Endothelial cell of umbilical vein (primary cell): ENCODE results near the gene JARID2. TPM values are rescaled to one million over a fixed set of nuclear protein-coding genes. Genes with fewer than 3 reads are reported as not detected.

ENCODE experiments used
- BruUV-seq: library from RNA; stranded (reverse); fragments of 400-500 nt; replicated peaks from 2 replicates; lab custom pipeline; 2021; lab: Mats Ljungman, UMichigan
- CTCF ChIA-PET: fragments of 300-600, 350-600 bp; sonication (Branson Sonifier 250); formaldehyde crosslinking; loops from one replicate; lab custom pipeline; 2021; ENCODE audit warnings: antibody characterized with exemption, inconsistent platforms; lab: Charles Lee
- POLR2A ChIA-PET: fragments of 300-600, 350-600 bp; sonication (Branson Sonifier 250); formaldehyde crosslinking; loops from one replicate; lab custom pipeline; 2021; ENCODE audit warnings: antibody characterized with exemption, inconsistent platforms; lab: Charles Lee
- DNase-seq: peaks from one replicate; pipeline ENCODE4 v3.0.0-alpha.2; 2011; ENCODE audit warnings: low read depth, low spot score
- FAIRE-seq: peaks from 2 replicates; lab custom pipeline; 2011; peaks lifted over from hg19 to GRCh38; lab: Jason Lieb, UNC
- H2AFZ ChIP-seq: 2 replicates; pipeline ENCODE4 v1.6.0; 2012; ENCODE audit warnings: low read depth, low read length, control low read depth, inconsistent platforms
- H3K27ac ChIP-seq: 2 replicates; pipeline ENCODE4 v1.5.1; 2011; ENCODE audit warnings: low read depth, mild to moderate bottlenecking, control low read depth, low read length, moderate library complexity; ENCODE audit not compliant: insufficient read depth
- H3K27me3 ChIP-seq, 2 experiments: 2 replicates each; pipeline versions ENCODE4 v1.6.0 to v1.6.1; 2011; ENCODE audit warnings: low read length in 2 of 2, mixed read lengths in 1 of 2; ENCODE audit not compliant: control insufficient read depth in 2 of 2, insufficient read depth in 2 of 2
- H3K36me3 ChIP-seq, 2 experiments: 2 replicates in 1 of 2; 3 replicates in 1 of 2; pipeline ENCODE4 v1.5.1; 2011; ENCODE audit warnings: low read length in 2 of 2, mild to moderate bottlenecking in 1 of 2, moderate library complexity in 1 of 2; ENCODE audit not compliant: control insufficient read depth in 2 of 2, insufficient read depth in 2 of 2; ENCODE audit errors: extremely low read depth in 1 of 2
- H3K4me1 ChIP-seq: 3 replicates; pipeline ENCODE4 v1.5.1; 2011; ENCODE audit warnings: mild to moderate bottlenecking, low read length; ENCODE audit not compliant: control insufficient read depth, insufficient read depth; ENCODE audit errors: extremely low read depth
- H3K4me2 ChIP-seq: 2 replicates; pipeline ENCODE4 v1.6.1; 2011; ENCODE audit warnings: low read length, control low read depth, mixed read lengths; ENCODE audit not compliant: insufficient read depth
- H3K4me3 ChIP-seq, 3 experiments: fragments of 200-600 bp in 1 of 3; sonication (generic), shearing (Covaris generic) in 1 of 3; replicated peaks in 1 of 3; 2 replicates each; pipeline ENCODE4 v1.5.1; 2011 to 2016; ENCODE audit warnings: control low read depth in 3 of 3, low read length in 3 of 3, mild to moderate bottlenecking in 2 of 3, inconsistent platforms in 1 of 3, low read depth in 1 of 3, moderate library complexity in 1 of 3; ENCODE audit not compliant: insufficient read depth in 1 of 3
- H3K79me2 ChIP-seq: 2 replicates; pipeline ENCODE4 v1.6.0; 2012; ENCODE audit warnings: low read length, inconsistent platforms; ENCODE audit not compliant: control insufficient read depth, insufficient read depth
- H3K9ac ChIP-seq: replicated peaks from 2 replicates; pipeline ENCODE3; 2011; ENCODE audit warnings: low read length, control low read depth; ENCODE audit not compliant: insufficient read depth; ENCODE audit errors: extremely low read depth
- H3K9me1 ChIP-seq: replicated peaks from 3 replicates; pipeline ENCODE4 v1.6.0; 2011; ENCODE audit warnings: mild to moderate bottlenecking, low read length; ENCODE audit not compliant: control insufficient read depth, insufficient read depth; ENCODE audit errors: extremely low read depth
- H3K9me3 ChIP-seq: replicated peaks from 2 replicates; pipeline ENCODE4 v1.5.1; 2012; ENCODE audit warnings: low read length, inconsistent platforms; ENCODE audit not compliant: control insufficient read depth, insufficient read depth
- H4K20me1 ChIP-seq: replicated peaks from 2 replicates; pipeline ENCODE3; 2011; ENCODE audit warnings: mild to moderate bottlenecking, low read length; ENCODE audit not compliant: control insufficient read depth, insufficient read depth; ENCODE audit errors: extremely low read depth
- CTCF ChIP-seq, 2 donors: IDR thresholded peaks; 1 replicate in 1 of 2; 2 replicates in 1 of 2; pipeline ENCODE4 v1.5.1; 2011; ENCODE audit warnings: low read length in 2 of 2, mild to moderate bottlenecking in 2 of 2, moderate library complexity in 2 of 2, control low read depth in 1 of 2, inconsistent platforms in 1 of 2, low read depth in 1 of 2; ENCODE audit not compliant: insufficient read depth in 1 of 2; ENCODE audit errors: extremely low read depth in 1 of 2
- EZH2 ChIP-seq: IDR thresholded peaks from 2 replicates; pipeline ENCODE4 v1.6.1; 2012; ENCODE audit warnings: borderline replicate concordance, low read depth, mild to moderate bottlenecking, moderate library complexity, low read length, inconsistent platforms; ENCODE audit not compliant: severe bottlenecking
- FOS ChIP-seq: IDR thresholded peaks from 2 replicates; pipeline ENCODE4 v1.6.1; 2011; ENCODE audit warnings: mild to moderate bottlenecking, low read length, moderate library complexity, borderline replicate concordance; ENCODE audit not compliant: insufficient read depth
- GATA2 ChIP-seq: IDR thresholded peaks from 2 replicates; pipeline ENCODE4 v1.7.0; 2011; ENCODE audit warnings: low read depth, mild to moderate bottlenecking, moderate library complexity, mixed read lengths, low read length; ENCODE audit not compliant: insufficient read length, insufficient read depth
- JUN ChIP-seq: IDR thresholded peaks from 2 replicates; pipeline ENCODE4 v1.6.1; 2011; ENCODE audit warnings: borderline replicate concordance, low read depth; ENCODE audit not compliant: insufficient read length, insufficient read depth
- MAX ChIP-seq: IDR thresholded peaks from 2 replicates; pipeline ENCODE4 v1.6.1; 2011; ENCODE audit not compliant: insufficient read depth, insufficient read length
- MYC ChIP-seq: IDR thresholded peaks from one replicate; pipeline ENCODE4 v1.6.1; 2011; ENCODE audit warnings: mild to moderate bottlenecking, low read depth, low read length
- POLR2A ChIP-seq: IDR thresholded peaks from 2 replicates; pipeline ENCODE4 v1.6.1; 2012; ENCODE audit warnings: low read depth, mild to moderate bottlenecking, control low read depth, low read length
- POLR2AphosphoS5 ChIP-seq: IDR thresholded peaks from 2 replicates; pipeline ENCODE4 v1.6.1; 2012; ENCODE audit warnings: low read depth, mild to moderate bottlenecking, control low read depth, low read length, moderate library complexity; ENCODE audit not compliant: insufficient read depth
- dilution Hi-C: fragments of 300-500 bp; cut with MboI; formaldehyde crosslinking; loops from one replicate; pipeline ENCODE4 v1.15.0; 2019; ENCODE audit warnings: low sequenced_read_pairs; ENCODE audit not compliant: extremely low pct_ligation_motif_present
- intact Hi-C: fragments of 100-400 bp; cut with micrococcal nuclease; formaldehyde crosslinking; loops from one replicate; pipeline ENCODE4 v1.10.0; 2022
- polyA plus RNA-seq, 4 experiments: library from polyadenylated mRNA; depleted of rRNA in 3 of 4; stranded (reverse) in 3 of 4; unstranded in 1 of 4; fragments of >200 nt; gene quantifications; 2 replicates each; pipeline versions ENCODE4 v1.2.1 to v1.2.3, GENCODE V29; 2011 to 2012; ENCODE audit warnings: missing spikeins in 1 of 4
- total RNA-seq: library from RNA; stranded (reverse); gene quantifications from 2 replicates; pipeline ENCODE4 v1.2.3, GENCODE V29; 2021

Gene JARID2
- total and polyA plus RNA-seq, 2 donors (not counting 3 experiments of a cell fraction or from before 2014, with no cell fraction given), result 2.9 to 10.6 TPM

GRCh38 chr6:15257357-15258132 lies 11.7 kb downstream of the JARID2 start:
- no peak overlapping the region for H3K9ac ChIP-seq
- dilution Hi-C loops, result no loop called here
- no TSS peak for BruUV-seq
- FAIRE-seq, result no peak
- no peaks in the 10 kb centered on the region for H3K9me3 ChIP-seq
- no peak overlapping the region for H2AFZ ChIP-seq
- no peak for DNase-seq
- CTCF ChIA-PET, result no interaction called here
- H3K27me3 ChIP-seq, result no peaks in the 10 kb centered on the region
- H3K79me2 ChIP-seq, result peaks cover 3% of the 10 kb centered on the region
- H3K27ac ChIP-seq, result no peak overlapping the region
- H3K36me3 ChIP-seq, result no peaks in the 10 kb centered on the region
- H3K9me1 ChIP-seq, result no peaks in the 10 kb centered on the region
- no peak overlapping the region for H3K4me3 ChIP-seq
- no peaks in the 10 kb centered on the region for H4K20me1 ChIP-seq
- POLR2A ChIA-PET, result no interaction called here
- TF ChIP-seq MYC (no peak), POLR2A (no peak), EZH2 (no peak), FOS (no peak), JUN (no peak), CTCF (IDR thresholded peaks at IDR 0.05; ENCODE audit: extremely low read depth in 1 of 2, insufficient read depth in 1 of 2, low read depth in 1 of 2, low read length in 2 of 2) (no peak), POLR2AphosphoS5 (no peak), GATA2 (no peak), MAX (no peak)
- intact Hi-C loops, result no loop called here
- H3K4me1 ChIP-seq, result no peaks in the 10 kb centered on the region
- H3K4me2 ChIP-seq, result no peak overlapping the region
